ENCODE results near the gene XRCC6.

Gene XRCC6

GRCh38 chr22:41696703-41697102, 75.6 kb downstream of the XRCC6 start:
- H3K4me3 ChIP-seq (replicated peaks; ENCODE audit: low read depth, low read length) = no peak overlapping the region

GRCh38 chr22:41697126-41697775, 76.2 kb downstream of the XRCC6 start:
- DNase-seq (ENCODE audit: extremely low read depth, insufficient read length) = peak; percentile 72
- Histone ChIP-seq H3K4me3 (replicated peaks; ENCODE audit: low read depth, low read length) (no peak overlapping the region), H3K27me3 (replicated peaks; ENCODE audit: control insufficient read depth, insufficient read depth, low read length) (no peaks in the 10 kb centered on the region), H3K36me3 (ENCODE audit: control insufficient read depth, insufficient read depth, low read length) (peaks cover 1% of the 10 kb centered on the region)
- peak; percentile 97 for TF ChIP-seq CTCF (IDR thresholded peaks at IDR 0.05; ENCODE audit: insufficient read depth, low read length, poor library complexity, severe bottlenecking)

More at GRCh38 chr22:41696703-41697102, 75.6 kb downstream of the XRCC6 start:
- DNase-seq (ENCODE audit: extremely low read depth, insufficient read length) = no peak
- H3K36me3 ChIP-seq (ENCODE audit: control insufficient read depth, insufficient read depth, low read length) = peaks cover 1% of the 10 kb centered on the region
- no peaks in the 10 kb centered on the region for H3K27me3 ChIP-seq (replicated peaks; ENCODE audit: control insufficient read depth, insufficient read depth, low read length)
- no peak for TF ChIP-seq CTCF (IDR thresholded peaks at IDR 0.05; ENCODE audit: insufficient read depth, low read length, poor library complexity, severe bottlenecking)

- no peak for TF ChIP-seq CTCF (IDR thresholded peaks at IDR 0.05; ENCODE audit: insufficient read depth, low read length, poor library complexity, severe bottlenecking)
- Histone ChIP-seq H3K27me3 (replicated peaks; ENCODE audit: control insufficient read depth, insufficient read depth, low read length) (no peaks in the 10 kb centered on the region), H3K4me3 (replicated peaks; ENCODE audit: low read depth, low read length) (no peak within 1 kb of the TSS), H3K36me3 (ENCODE audit: control insufficient read depth, insufficient read depth, low read length) (peaks cover 1% of the 10 kb centered on the region)
- DNase-seq (ENCODE audit: extremely low read depth, insufficient read length) = peak; percentile 78
These were observed 78.4 kb downstream of the XRCC6 start, which contains the start of gene MEI1 for GRCh38 chr22:41699264-41700107. Gene MEI1 (plus strand): TSS chr22:41699503. CDS start chr22:41699539, 36 bp downstream.

- Histone ChIP-seq H3K4me3 (replicated peaks; ENCODE audit: low read depth, low read length) (no peak overlapping the region), H3K36me3 (ENCODE audit: control insufficient read depth, insufficient read depth, low read length) (peaks cover 1% of the 10 kb centered on the region), H3K27me3 (replicated peaks; ENCODE audit: control insufficient read depth, insufficient read depth, low read length) (no peaks in the 10 kb centered on the region)
- TF ChIP-seq CTCF (IDR thresholded peaks at IDR 0.05; ENCODE audit: insufficient read depth, low read length, poor library complexity, severe bottlenecking) = no peak
- no peak for DNase-seq (ENCODE audit: extremely low read depth, insufficient read length)
These were observed 78.9 kb downstream of the XRCC6 start for GRCh38 chr22:41700108-41700364.

DNA sequence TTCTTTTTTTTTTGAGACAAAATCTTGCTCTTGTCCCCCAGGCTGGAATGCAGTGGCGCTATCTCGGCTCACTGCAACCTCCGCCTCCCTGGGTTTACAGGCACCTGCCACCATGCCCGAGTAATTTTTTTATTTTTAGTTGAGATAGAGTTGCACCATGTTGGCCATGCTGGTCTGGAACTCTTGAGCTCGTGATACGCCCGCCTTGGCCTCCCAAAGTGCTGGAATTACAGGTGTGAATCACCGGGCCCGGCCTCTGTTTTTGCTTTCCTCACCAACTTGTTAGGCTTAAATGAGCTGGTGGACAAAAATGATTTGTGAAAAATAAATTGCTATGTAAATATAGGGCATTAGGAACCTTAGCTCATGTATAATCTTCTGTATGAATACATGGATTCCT, 81.7 kb downstream of the XRCC6 start:
- Histone ChIP-seq H3K27me3 (replicated peaks; ENCODE audit: control insufficient read depth, insufficient read depth, low read length) (no peaks in the 10 kb centered on the region), H3K36me3 (ENCODE audit: control insufficient read depth, insufficient read depth, low read length) (no peaks in the 10 kb centered on the region), H3K4me3 (replicated peaks; ENCODE audit: low read depth, low read length) (no peak overlapping the region)
- no peak for TF ChIP-seq CTCF (IDR thresholded peaks at IDR 0.05; ENCODE audit: insufficient read depth, low read length, poor library complexity, severe bottlenecking)
- no peak for DNase-seq (ENCODE audit: extremely low read depth, insufficient read length)
